LNCAP (cell line): Measurements from ENCODE around the gene ABCA10.

Experiments used
- TF ChIP-seq, protein P1 (sequence below): fragments of 450-650 bp; IDR thresholded peaks from 2 replicates; pipeline ENCODE4 v1.5.1; 2017; ENCODE audit warnings: mild to moderate bottlenecking

The ABCA10 gene

DNA sequence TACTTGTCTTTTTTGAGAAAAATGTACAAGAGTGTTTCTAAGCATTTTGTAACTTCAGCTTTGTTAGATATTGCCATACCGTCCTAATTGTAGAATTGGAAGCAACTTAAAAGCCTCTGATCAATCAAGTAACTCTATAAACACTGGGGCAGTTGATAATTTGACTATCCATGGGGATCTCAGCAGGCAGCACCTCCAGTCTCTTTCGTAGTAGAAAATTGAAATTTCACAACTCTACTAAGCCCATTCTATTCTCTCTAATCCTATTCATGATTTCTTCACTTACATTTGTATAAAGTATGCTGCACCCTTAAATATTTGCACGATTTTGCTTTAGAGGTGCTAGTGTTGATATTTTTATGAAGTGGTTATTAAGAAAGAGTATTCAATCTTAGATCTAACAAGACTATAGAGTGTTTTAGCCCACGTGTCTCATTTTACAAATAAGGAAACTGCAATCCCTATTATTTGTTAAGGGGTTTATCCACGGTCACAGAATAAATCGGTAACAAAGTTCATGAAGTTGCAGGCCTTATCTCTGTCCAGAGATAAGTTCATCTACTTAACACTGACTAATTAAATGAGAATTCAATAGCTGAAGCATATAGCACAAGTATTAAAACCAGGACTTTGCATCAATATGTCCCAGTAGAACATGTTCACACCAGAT, 97.9 kb downstream of the ABCA10 start:
- TF ChIP-seq, protein P1, sequence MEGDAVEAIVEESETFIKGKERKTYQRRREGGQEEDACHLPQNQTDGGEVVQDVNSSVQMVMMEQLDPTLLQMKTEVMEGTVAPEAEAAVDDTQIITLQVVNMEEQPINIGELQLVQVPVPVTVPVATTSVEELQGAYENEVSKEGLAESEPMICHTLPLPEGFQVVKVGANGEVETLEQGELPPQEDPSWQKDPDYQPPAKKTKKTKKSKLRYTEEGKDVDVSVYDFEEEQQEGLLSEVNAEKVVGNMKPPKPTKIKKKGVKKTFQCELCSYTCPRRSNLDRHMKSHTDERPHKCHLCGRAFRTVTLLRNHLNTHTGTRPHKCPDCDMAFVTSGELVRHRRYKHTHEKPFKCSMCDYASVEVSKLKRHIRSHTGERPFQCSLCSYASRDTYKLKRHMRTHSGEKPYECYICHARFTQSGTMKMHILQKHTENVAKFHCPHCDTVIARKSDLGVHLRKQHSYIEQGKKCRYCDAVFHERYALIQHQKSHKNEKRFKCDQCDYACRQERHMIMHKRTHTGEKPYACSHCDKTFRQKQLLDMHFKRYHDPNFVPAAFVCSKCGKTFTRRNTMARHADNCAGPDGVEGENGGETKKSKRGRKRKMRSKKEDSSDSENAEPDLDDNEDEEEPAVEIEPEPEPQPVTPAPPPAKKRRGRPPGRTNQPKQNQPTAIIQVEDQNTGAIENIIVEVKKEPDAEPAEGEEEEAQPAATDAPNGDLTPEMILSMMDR, result no peak

DNA sequence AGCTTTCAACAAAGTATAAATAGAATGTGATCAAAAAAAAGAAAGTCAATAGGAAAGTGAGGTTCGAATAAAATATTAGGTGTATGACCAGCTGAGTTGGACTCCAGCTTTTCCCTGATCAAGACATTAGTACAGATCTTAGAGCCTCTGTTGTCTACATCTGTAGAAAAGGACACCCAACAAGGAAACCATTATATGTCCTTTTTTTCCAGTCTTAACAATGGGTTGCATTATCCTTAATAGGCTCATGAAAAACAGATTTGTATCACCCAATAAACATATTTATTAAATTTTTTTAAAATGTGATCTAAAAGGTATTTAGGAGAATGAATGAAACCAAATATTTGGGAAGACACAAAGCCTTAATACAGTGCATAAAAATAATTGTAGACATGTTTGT, 105.0 kb downstream of the ABCA10 start:
- TF ChIP-seq, protein P1, result no peak

DNA sequence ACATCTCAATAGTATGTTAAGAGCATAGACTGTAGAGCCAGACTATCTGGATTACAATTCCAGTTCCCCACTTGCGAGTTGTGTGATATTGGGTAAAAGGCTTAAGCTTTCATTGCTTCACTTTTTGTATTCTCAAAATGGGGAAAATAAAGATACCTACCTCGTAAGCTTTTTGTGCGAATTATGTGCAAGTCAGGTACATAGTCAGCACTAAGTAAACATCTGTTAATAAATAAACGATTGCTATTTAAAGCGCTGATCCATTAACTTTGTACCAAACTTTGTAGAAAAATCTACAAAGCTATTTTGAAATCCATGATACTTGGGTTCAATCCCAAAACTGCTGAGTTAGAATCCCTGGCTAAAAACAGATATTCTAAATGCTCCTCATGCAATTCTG, 106.6 kb downstream of the ABCA10 start:
- TF ChIP-seq, protein P1, result no peak

DNA sequence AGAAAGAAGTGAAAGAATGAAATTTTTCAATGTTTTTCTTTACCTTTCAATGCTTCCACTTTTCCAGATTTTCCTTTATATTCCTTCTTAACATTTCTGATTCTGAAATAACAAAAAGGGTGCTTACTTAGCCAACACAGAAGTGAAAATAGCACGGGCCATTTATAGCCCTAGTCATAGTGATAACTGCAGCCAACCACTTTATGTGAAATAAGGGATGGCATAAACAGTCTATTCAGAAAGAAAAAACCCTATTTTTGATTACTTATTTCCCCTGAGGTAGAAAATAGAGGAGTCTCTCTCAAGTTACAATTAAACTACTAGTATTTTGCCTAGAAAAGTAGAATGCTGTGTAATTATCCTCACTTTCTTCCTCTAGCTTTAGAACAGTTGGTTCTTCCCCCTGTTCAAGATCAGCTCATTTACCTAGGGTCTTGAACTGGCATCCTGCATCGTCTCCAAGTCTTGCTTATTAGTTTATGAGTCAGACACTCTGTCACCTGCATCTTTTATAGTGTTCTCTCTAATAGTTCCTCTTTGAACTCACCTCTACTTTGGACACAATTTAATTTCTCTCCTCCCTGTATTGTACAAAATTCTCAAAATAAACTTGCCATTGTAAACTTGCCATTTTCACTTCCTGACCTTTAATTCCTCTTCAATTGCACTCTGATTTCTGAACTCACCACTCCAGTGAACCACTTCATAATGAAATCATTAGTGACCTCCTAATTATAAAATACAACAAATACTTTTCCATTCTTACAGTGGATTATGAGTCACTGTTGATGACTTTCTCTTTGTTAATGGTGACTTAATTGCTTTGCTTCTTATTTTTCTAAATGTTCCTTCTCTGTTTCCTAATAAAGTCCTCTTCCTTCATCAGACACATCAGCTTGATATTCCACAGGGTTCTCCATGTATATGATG, 110.5 kb downstream of the ABCA10 start:
- TF ChIP-seq, protein P1, result no peak

DNA sequence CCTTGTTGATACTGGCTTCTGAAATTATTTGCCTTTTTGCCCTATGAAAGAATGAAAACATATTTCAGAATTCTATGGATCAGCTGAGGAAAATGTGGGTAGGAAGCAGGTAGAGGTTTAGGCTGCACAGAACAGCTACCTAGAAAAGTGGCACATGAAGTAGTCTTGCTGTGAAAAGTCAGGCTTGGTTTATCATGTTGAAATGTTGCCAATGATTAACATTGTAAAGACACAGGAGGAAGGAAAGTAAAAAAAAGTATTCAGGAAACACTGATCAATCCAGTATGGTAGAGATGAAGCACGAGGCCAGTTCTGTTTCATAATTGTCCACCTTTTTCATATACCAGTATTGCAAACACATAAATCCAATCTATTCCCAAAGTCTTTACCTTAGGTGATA, 116.8 kb downstream of the ABCA10 start:
- TF ChIP-seq, protein P1, result no peak

DNA sequence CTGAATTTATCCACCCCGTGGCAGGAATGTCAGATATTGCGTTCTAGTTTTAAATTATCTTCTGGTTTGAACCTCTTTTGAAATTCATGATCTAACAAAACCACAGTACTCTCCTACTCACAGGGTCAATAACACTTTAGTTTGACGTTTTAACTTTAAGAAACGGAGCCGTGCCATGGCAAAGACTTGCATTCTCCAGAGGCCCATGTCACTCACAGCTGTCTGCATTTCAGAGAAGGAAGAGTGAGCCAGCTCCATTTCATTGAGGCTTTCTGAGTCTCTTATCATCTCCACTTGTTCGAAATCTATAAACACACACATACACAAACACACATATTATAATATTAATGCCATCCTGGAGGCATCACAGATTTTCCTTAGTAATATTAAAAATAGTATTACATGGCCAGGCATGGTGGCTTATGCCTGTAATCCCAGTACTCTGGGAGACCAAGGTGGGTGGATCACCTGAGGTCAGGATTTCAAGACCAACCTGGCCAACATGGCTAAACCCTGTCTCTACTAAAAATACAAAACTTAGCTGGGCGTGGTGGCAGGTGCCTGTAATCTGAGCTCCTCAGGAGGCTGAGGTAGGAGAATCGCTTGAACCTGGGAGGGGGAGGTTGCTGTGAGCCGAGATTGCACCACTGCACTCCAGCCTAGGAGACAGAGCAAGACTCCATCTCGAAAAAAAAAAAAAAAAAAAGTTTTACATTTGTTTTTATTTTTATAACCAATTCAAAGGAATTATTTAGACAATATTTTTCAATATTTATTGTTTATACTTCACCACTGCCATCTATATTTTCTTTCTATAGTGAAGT, 122.5 kb downstream of the ABCA10 start:
- TF ChIP-seq, protein P1, result no peak

DNA sequence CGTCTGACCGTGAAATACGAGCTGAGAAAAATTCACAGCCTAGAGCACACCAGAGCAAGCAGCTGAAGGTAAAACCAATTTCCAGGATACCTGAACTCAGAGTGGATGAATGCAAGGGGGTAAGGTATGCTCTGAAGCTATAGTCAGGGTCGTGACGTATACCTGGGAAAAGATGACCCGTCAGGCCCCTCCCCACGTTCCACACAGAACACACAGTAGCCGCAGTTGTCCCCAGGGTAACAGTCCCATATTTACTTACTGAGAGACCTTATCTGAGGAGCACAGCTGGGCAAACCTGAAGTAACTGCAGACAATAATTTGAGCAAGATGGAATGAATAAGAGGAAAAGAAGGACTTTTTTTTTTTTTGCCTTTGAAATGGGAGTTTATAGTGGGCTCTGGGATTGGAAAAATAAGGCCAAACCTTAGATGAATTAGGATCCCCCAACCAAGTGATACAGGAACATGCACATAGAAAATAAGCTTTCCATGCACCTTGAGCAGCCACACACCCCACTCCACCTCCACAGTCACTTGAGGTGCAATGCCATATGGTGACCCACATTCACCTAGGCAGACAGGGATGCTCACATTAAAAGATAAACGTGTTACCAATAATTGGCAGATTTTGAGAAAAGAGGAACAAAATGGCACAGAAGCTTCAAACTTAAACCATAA, 124.9 kb downstream of the ABCA10 start:
- TF ChIP-seq, protein P1, result no peak
